HepG2 (cell line): ENCODE data around the gene SLC25A10. TPM values are rescaled to one million over a fixed set of nuclear protein-coding genes. Genes with fewer than 3 reads are reported as not detected.
A peak's percentile ranks its signal among the peaks of the same experiment; 100 is the strongest.

Experiments used
- DNMT1 ChIP-seq: sonication (generic); formaldehyde crosslinking; IDR thresholded peaks from 2 replicates; pipeline ENCODE4 v1.5.1; 2020; ENCODE audit warnings: mild to moderate bottlenecking, missing genetic modification reagents
- KDM4B ChIP-seq: sonication (generic); formaldehyde crosslinking; IDR thresholded peaks from 2 replicates; pipeline ENCODE4 v1.4.0; 2020; ENCODE audit warnings: missing genetic modification reagents
- RBAK ChIP-seq: sonication (generic); formaldehyde crosslinking; IDR thresholded peaks from 2 replicates; pipeline ENCODE4 v1.5.1; 2020; ENCODE audit warnings: mild to moderate bottlenecking, missing genetic modification reagents
- RCOR2 ChIP-seq: IDR thresholded peaks from 2 replicates; pipeline ENCODE4 v1.6.1; 2016; ENCODE audit warnings: missing biosample characterization, missing genetic modification reagents
- SYNCRIP ChIP-seq: fragments of 200-400 bp; formaldehyde crosslinking; IDR thresholded peaks from 2 replicates; pipeline ENCODE4 v1.6.1; 2018; ENCODE audit warnings: mild to moderate bottlenecking, low read depth, low read length; ENCODE audit not compliant: insufficient read depth
- ZC3H4 ChIP-seq: sonication (generic); formaldehyde crosslinking; IDR thresholded peaks from 2 replicates; pipeline ENCODE4 v1.4.0; 2020; ENCODE audit warnings: missing genetic modification reagents, borderline replicate concordance
- ZKSCAN8 ChIP-seq: IDR thresholded peaks from 2 replicates; pipeline ENCODE4 v1.6.1; 2016; ENCODE audit warnings: borderline replicate concordance, missing genetic modification reagents, missing compliant biosample characterization
- ZNF143 ChIP-seq: sonication (generic); formaldehyde crosslinking; IDR thresholded peaks from 2 replicates; pipeline ENCODE4 v1.4.0; 2020; ENCODE audit warnings: missing genetic modification reagents
- ZNF3 ChIP-seq: IDR thresholded peaks from 2 replicates; pipeline ENCODE4 v1.7.0; 2017; ENCODE audit warnings: inconsistent platforms
- ZNF331 ChIP-seq: sonication (generic); formaldehyde crosslinking; IDR thresholded peaks from 2 replicates; pipeline ENCODE4 v1.4.0; 2020; ENCODE audit warnings: missing genetic modification reagents
- ZNF468 ChIP-seq: sonication (generic); formaldehyde crosslinking; IDR thresholded peaks from 2 replicates; pipeline ENCODE4 v1.8.0; 2022; ENCODE audit warnings: mild to moderate bottlenecking, moderate library complexity, missing genetic modification reagents
- ZNF619 ChIP-seq: sonication (generic); formaldehyde crosslinking; IDR thresholded peaks from 2 replicates; pipeline ENCODE4 v1.4.0; 2020; ENCODE audit warnings: mild to moderate bottlenecking, missing genetic modification reagents
- ZNF749 ChIP-seq: sonication (generic); formaldehyde crosslinking; IDR thresholded peaks from 2 replicates; pipeline ENCODE4 v1.8.0; 2022; ENCODE audit warnings: mild to moderate bottlenecking, missing genetic modification reagents, moderate library complexity, borderline replicate concordance
- ZNF891 ChIP-seq: sonication (generic); formaldehyde crosslinking; IDR thresholded peaks from 2 replicates; pipeline ENCODE4 v1.5.0; 2020; ENCODE audit warnings: mild to moderate bottlenecking, missing genetic modification reagents
- polyA plus RNA-seq, 8 experiments: library from polyadenylated mRNA; depleted of rRNA in 3 of 8; stranded (reverse) in 7 of 8; unstranded in 1 of 8; fragments of >200 nt; fragmentation: Illumina TruSeq in 4 of 8; extraction: Trizol in 4 of 8; gene quantifications; 2 replicates each; pipeline versions ENCODE4 v1.2.1 to v1.2.3, GENCODE V29; 2011 to 2016; ENCODE audit warnings: low read depth in 4 of 8, missing spikeins in 1 of 8, mixed read lengths in 1 of 8; ENCODE audit not compliant: insufficient read depth in 1 of 8
- total RNA-seq, 5 experiments: library from RNA; depleted of rRNA; stranded (reverse); fragments of >200 nt; fragmentation: Illumina TruSeq; extraction: Trizol; gene quantifications; 2 replicates each; pipeline ENCODE4 v1.2.3, GENCODE V29; 2016; ENCODE audit warnings: low read depth in 1 of 5
- TF ChIP-seq, protein P1 (sequence below): fragments of 450-650 bp; IDR thresholded peaks from 2 replicates; pipeline ENCODE4 v1.6.1; 2017; ENCODE audit warnings: mild to moderate bottlenecking
- TF ChIP-seq, protein P2 (sequence below): sonication (generic); formaldehyde crosslinking; IDR thresholded peaks from 2 replicates; pipeline ENCODE4 v1.9.0; 2022; ENCODE audit warnings: low read depth, missing genetic modification reagents
- TF ChIP-seq, protein P3 (sequence below): IDR thresholded peaks from 2 replicates; pipeline ENCODE4 v1.6.1; 2016; ENCODE audit warnings: low read depth, missing genetic modification reagents, missing compliant biosample characterization
- TF ChIP-seq, protein P4 (sequence below): sonication (generic); formaldehyde crosslinking; IDR thresholded peaks from 2 replicates; pipeline ENCODE4 v1.8.1; 2023; ENCODE audit warnings: mild to moderate bottlenecking, moderate library complexity, missing genetic modification reagents

SLC25A10 gene
- total and polyA plus RNA-seq, 2 of the 13 experiments (the other 11 are each of a cell fraction or from before 2014, with no cell fraction given) = 46.5 to 140 TPM

DNA sequence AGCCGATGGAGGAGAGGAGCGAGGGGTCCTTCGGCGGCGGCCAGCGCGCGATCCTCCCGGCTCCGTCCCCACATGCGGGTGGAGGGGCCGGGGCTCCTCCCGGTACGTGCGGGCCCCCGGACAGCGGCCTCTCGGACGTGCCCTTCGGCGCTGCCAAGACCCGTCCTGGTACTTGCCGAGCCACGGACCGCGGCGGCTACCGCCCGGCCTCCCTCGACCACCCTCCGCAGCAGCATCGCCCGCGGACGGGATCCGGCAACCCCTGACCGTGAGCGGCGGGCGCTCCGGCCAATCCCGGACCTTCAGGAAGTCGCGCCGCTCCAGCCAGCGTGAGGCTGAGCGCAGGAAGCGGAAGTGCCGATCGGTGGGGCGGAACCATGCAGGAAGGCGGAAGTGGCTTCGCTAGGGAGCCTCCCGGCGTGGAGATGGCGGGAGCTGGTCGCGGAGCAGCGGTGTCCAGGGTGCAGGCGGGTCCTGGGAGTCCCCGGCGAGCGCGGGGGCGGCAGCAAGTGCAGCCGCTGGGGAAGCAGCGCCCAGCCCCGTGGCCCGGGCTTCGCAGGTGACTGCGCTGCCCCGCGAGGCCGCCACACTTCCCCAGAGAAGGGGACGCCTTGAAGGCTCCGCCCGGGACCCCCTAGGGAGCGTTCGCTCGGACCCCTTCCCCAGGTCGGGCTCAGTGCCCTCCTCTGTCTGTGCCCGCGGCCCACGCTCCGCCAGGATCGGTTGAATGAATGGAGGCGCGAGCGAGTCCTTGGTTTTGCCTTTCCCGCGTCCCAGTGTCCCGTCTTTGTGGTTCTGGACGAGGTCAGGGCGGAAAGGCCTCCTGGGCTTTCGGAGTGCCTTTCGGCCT is 45.5 kb upstream of the SLC25A10 start, which contains the start of the genes CCDC137 and OXLD1 (continued):
- TF ChIP-seq ZNF331 (CRISPR knock-in tag) (peak; percentile 67; the same call in 1 of the 2 replicates), ZKSCAN8 (no peak), ZNF143 (CRISPR knock-in tag) (peak; percentile 76), ZNF468 (no peak), RBAK (CRISPR knock-in tag) (no peak), RCOR2 (no peak), ZNF3 (CRISPR knock-in tag) (no peak; the same call in 1 of the 2 replicates), SYNCRIP (no peak), ZNF749 (CRISPR knock-in tag) (no peak; the same call in 1 of the 2 replicates), ZC3H4 (no peak), ZNF619 (CRISPR knock-in tag) (peak; percentile 79; the same call in 1 of the 2 replicates), DNMT1 (CRISPR knock-in tag) (no peak), ZNF891 (no peak), KDM4B (CRISPR knock-in tag) (peak; percentile 77; the same call in 1 of the 2 replicates)
- TF ChIP-seq, protein P1, sequence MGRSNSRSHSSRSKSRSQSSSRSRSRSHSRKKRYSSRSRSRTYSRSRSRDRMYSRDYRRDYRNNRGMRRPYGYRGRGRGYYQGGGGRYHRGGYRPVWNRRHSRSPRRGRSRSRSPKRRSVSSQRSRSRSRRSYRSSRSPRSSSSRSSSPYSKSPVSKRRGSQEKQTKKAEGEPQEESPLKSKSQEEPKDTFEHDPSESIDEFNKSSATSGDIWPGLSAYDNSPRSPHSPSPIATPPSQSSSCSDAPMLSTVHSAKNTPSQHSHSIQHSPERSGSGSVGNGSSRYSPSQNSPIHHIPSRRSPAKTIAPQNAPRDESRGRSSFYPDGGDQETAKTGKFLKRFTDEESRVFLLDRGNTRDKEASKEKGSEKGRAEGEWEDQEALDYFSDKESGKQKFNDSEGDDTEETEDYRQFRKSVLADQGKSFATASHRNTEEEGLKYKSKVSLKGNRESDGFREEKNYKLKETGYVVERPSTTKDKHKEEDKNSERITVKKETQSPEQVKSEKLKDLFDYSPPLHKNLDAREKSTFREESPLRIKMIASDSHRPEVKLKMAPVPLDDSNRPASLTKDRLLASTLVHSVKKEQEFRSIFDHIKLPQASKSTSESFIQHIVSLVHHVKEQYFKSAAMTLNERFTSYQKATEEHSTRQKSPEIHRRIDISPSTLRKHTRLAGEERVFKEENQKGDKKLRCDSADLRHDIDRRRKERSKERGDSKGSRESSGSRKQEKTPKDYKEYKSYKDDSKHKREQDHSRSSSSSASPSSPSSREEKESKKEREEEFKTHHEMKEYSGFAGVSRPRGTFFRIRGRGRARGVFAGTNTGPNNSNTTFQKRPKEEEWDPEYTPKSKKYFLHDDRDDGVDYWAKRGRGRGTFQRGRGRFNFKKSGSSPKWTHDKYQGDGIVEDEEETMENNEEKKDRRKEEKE = no peak
- TF ChIP-seq, protein P2, sequence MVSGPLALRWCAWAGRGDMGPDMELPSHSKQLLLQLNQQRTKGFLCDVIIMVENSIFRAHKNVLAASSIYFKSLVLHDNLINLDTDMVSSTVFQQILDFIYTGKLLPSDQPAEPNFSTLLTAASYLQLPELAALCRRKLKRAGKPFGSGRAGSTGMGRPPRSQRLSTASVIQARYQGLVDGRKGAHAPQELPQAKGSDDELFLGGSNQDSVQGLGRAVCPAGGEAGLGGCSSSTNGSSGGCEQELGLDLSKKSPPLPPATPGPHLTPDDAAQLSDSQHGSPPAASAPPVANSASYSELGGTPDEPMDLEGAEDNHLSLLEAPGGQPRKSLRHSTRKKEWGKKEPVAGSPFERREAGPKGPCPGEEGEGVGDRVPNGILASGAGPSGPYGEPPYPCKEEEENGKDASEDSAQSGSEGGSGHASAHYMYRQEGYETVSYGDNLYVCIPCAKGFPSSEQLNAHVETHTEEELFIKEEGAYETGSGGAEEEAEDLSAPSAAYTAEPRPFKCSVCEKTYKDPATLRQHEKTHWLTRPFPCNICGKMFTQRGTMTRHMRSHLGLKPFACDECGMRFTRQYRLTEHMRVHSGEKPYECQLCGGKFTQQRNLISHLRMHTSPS (CRISPR knock-in tag) = peak; percentile 51; the same call in 1 of the 2 replicates
- TF ChIP-seq, protein P3, sequence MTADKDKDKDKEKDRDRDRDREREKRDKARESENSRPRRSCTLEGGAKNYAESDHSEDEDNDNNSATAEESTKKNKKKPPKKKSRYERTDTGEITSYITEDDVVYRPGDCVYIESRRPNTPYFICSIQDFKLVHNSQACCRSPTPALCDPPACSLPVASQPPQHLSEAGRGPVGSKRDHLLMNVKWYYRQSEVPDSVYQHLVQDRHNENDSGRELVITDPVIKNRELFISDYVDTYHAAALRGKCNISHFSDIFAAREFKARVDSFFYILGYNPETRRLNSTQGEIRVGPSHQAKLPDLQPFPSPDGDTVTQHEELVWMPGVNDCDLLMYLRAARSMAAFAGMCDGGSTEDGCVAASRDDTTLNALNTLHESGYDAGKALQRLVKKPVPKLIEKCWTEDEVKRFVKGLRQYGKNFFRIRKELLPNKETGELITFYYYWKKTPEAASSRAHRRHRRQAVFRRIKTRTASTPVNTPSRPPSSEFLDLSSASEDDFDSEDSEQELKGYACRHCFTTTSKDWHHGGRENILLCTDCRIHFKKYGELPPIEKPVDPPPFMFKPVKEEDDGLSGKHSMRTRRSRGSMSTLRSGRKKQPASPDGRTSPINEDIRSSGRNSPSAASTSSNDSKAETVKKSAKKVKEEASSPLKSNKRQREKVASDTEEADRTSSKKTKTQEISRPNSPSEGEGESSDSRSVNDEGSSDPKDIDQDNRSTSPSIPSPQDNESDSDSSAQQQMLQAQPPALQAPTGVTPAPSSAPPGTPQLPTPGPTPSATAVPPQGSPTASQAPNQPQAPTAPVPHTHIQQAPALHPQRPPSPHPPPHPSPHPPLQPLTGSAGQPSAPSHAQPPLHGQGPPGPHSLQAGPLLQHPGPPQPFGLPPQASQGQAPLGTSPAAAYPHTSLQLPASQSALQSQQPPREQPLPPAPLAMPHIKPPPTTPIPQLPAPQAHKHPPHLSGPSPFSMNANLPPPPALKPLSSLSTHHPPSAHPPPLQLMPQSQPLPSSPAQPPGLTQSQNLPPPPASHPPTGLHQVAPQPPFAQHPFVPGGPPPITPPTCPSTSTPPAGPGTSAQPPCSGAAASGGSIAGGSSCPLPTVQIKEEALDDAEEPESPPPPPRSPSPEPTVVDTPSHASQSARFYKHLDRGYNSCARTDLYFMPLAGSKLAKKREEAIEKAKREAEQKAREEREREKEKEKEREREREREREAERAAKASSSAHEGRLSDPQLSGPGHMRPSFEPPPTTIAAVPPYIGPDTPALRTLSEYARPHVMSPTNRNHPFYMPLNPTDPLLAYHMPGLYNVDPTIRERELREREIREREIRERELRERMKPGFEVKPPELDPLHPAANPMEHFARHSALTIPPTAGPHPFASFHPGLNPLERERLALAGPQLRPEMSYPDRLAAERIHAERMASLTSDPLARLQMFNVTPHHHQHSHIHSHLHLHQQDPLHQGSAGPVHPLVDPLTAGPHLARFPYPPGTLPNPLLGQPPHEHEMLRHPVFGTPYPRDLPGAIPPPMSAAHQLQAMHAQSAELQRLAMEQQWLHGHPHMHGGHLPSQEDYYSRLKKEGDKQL (CRISPR knock-in tag) = no peak
- TF ChIP-seq, protein P4, sequence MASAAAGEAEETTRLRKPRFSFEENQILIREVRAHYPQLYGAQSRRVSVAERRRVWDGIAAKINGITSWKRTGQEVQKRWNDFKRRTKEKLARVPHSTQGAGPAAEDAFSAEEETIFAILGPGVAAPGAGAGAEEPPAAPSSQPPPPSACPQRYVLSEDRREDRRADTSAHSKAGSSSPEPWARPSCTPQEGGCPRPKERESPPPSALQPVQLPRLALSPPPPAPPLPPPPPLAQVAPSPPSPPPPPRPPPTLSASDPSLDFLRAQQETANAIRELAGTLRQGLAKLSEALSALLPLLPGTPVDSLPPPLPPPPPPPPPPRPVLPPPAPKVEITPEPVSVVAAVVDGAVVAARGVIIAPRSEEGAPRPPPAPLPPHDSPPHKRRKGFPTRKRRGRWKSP (CRISPR knock-in tag) = 0 out of 2 replicates have a peak, but pooled peaks have one; percentile 3
